CD4-positive, alpha-beta T cell treated with Interleukin-6 at 100 ng/mL for 8 hours (primary cell): ENCODE results near the gene ZSWIM6.

ENCODE experiments used
- DNase-seq: peaks from one replicate; pipeline ENCODE4 v3.0.0-alpha.2; 2020; ENCODE audit warnings: mixed read lengths, low spot score

The ZSWIM6 gene

GRCh38 chr5:61538722-61539501 is 206.9 kb downstream of the ZSWIM6 start:
- DNase-seq, result no peak

- DNase-seq, result no peak
Observed at GRCh38 chr5:61549530-61549929, 217.5 kb downstream of the ZSWIM6 start.

GRCh38 chr5:61551637-61552313 is 219.7 kb downstream of the ZSWIM6 start:
- DNase-seq, result no peak

- DNase-seq, result no peak
Observed at GRCh38 chr5:61559146-61559545, 227.1 kb downstream of the ZSWIM6 start.

- no peak for DNase-seq
Observed at GRCh38 chr5:61559722-61560121, 227.7 kb downstream of the ZSWIM6 start.

- no peak for DNase-seq
Observed at GRCh38 chr5:61563401-61563800, 231.3 kb downstream of the ZSWIM6 start.

GRCh38 chr5:61567337-61567736 is 235.3 kb downstream of the ZSWIM6 start:
- no peak for DNase-seq

GRCh38 chr5:61569353-61569752 is 237.3 kb downstream of the ZSWIM6 start:
- DNase-seq, result no peak

- DNase-seq, result no peak
Observed at GRCh38 chr5:61570767-61571166, 238.7 kb downstream of the ZSWIM6 start.

GRCh38 chr5:61572959-61573358 is 240.9 kb downstream of the ZSWIM6 start:
- DNase-seq, result no peak

- no peak for DNase-seq
Observed at GRCh38 chr5:61575103-61575502, 243.0 kb downstream of the ZSWIM6 start.

GRCh38 chr5:61575581-61575980 is 243.5 kb downstream of the ZSWIM6 start:
- no peak for DNase-seq

GRCh38 chr5:61576556-61576955 is 244.5 kb downstream of the ZSWIM6 start:
- DNase-seq, result no peak

- no peak for DNase-seq
Observed at GRCh38 chr5:61578858-61579503, 246.9 kb downstream of the ZSWIM6 start.

GRCh38 chr5:61582205-61582820 is 250.3 kb downstream of the ZSWIM6 start:
- DNase-seq, result no peak

GRCh38 chr5:61582887-61583286 is 250.8 kb downstream of the ZSWIM6 start:
- DNase-seq, result no peak

- DNase-seq, result no peak
Observed at GRCh38 chr5:61586096-61587084, 254.3 kb downstream of the ZSWIM6 start.

- no peak for DNase-seq
Observed at GRCh38 chr5:61587125-61587524, 255.1 kb downstream of the ZSWIM6 start.

GRCh38 chr5:61588216-61588615 is 256.2 kb downstream of the ZSWIM6 start:
- no peak for DNase-seq

GRCh38 chr5:61589946-61590345 is 257.9 kb downstream of the ZSWIM6 start:
- no peak for DNase-seq

- no peak for DNase-seq
Observed at GRCh38 chr5:61590473-61590872, 258.4 kb downstream of the ZSWIM6 start.
